CD4-positive, alpha-beta T cell (primary cell): ENCODE measurements around the gene CD300H. TPM values are rescaled to one million over a fixed set of nuclear protein-coding genes. Genes with fewer than 3 reads are reported as not detected.
A peak's percentile ranks its signal among the peaks of the same experiment; 100 is the strongest.
"Not testable (repeated sequence)": the region's sequence is repeated elsewhere in the genome, so short reads cannot be mapped to it uniquely, and the experiment has no call there.

Experiments
- ATAC-seq: fragments of 200-7000 bp; cut with Tn5 transposase; one replicate; pipeline ENCODE4 v1.10.0; 2022; ENCODE audit warnings: mild to moderate bottlenecking; ENCODE audit not compliant: poor library complexity
- CTCF ChIA-PET: fragments of 350-600 bp; sonication (Branson Sonifier 250); formaldehyde crosslinking; loops from one replicate; lab custom pipeline; 2021; ENCODE audit warnings: antibody characterized with exemption, inconsistent platforms; lab: Charles Lee
- POLR2A ChIA-PET: fragments of 350-600 bp; sonication (Branson Sonifier 250); formaldehyde crosslinking; loops from one replicate; lab custom pipeline; 2021; ENCODE audit warnings: antibody characterized with exemption, inconsistent platforms; lab: Charles Lee
- DNase-seq, 14 experiments: peaks; one replicate each; pipeline ENCODE4 v3.0.0-alpha.2; 2013 to 2020; ENCODE audit warnings: mixed read lengths in 2 of 14
- H3K27ac ChIP-seq, 2 donors: one replicate each; pipeline versions ENCODE4 v1.5.1 to v1.7.0; 2013; ENCODE audit warnings: low read length in 2 of 2, low read depth in 1 of 2, mild to moderate bottlenecking in 1 of 2
- H3K27me3 ChIP-seq, 2 experiments: 1 replicate in 1 of 2; 2 replicates in 1 of 2; pipeline versions ENCODE4 v1.6.1 to v1.7.0; 2013; ENCODE audit warnings: low read length in 2 of 2, control low read depth in 1 of 2, mild to moderate bottlenecking in 1 of 2, moderate library complexity in 1 of 2; ENCODE audit not compliant: insufficient read depth in 2 of 2, control insufficient read depth in 1 of 2
- H3K36me3 ChIP-seq: one replicate; pipeline ENCODE4 v1.6.1; 2013; ENCODE audit warnings: low read length, control low read depth; ENCODE audit not compliant: insufficient read depth
- H3K4me1 ChIP-seq: one replicate; pipeline ENCODE4 v1.6.1; 2013; ENCODE audit warnings: low read length, control low read depth; ENCODE audit not compliant: insufficient read depth
- H3K4me3 ChIP-seq: one replicate; pipeline ENCODE4 v1.5.1; 2013; ENCODE audit warnings: mild to moderate bottlenecking, low read length, moderate library complexity
- H3K9me3 ChIP-seq, 2 experiments: 1 replicate in 1 of 2; 2 replicates in 1 of 2; pipeline versions ENCODE4 v1.6.1 to v1.7.0; 2013; ENCODE audit warnings: low read length in 2 of 2, mild to moderate bottlenecking in 2 of 2, control low read depth in 1 of 2, moderate library complexity in 1 of 2; ENCODE audit not compliant: control insufficient read depth in 1 of 2, insufficient read depth in 1 of 2
- H3K27ac Mint-ChIP-seq: one replicate; pipeline ENCODE4 v1.8.0; 2020; ENCODE audit warnings: mixed read lengths
- H3K27me3 Mint-ChIP-seq: one replicate; pipeline ENCODE4 v1.8.0; 2021; ENCODE audit warnings: mixed read lengths
- H3K36me3 Mint-ChIP-seq: one replicate; pipeline ENCODE4 v1.8.0; 2021; ENCODE audit warnings: low read depth, mixed read lengths
- H3K4me1 Mint-ChIP-seq: one replicate; pipeline ENCODE4 v1.8.0; 2021; ENCODE audit warnings: low read depth, mixed read lengths
- H3K4me3 Mint-ChIP-seq: one replicate; pipeline ENCODE4 v1.8.0; 2020; ENCODE audit warnings: mild to moderate bottlenecking, mixed read lengths
- H3K9me3 Mint-ChIP-seq: one replicate; pipeline ENCODE4 v1.8.0; 2020; ENCODE audit warnings: mixed read lengths
- CTCF ChIP-seq: fragments of 200-600 bp; IDR thresholded peaks from one replicate; pipeline ENCODE4 v1.8.0; 2022; ENCODE audit warnings: antibody characterized with exemption, mild to moderate bottlenecking
- intact Hi-C, 2 experiments: fragments of 100-400 bp; cut with DNase I in 1 of 2; cut with micrococcal nuclease in 1 of 2; formaldehyde crosslinking; loops; one replicate each; pipeline versions ENCODE4 v1.15.1 to v1.9.0; 2023 to 2025; cut with DNase I, micrococcal nuclease
- total RNA-seq, 174 experiments: library from RNA in 2 of 174; stranded (reverse) in 2 of 174; gene quantifications; one replicate each; pipeline ENCODE4 v1.2.3 and lab custom pipeline; 2021 to 2026

The CD300H gene
- total RNA-seq, 2 experiments from 2014 or later: not detected

GRCh38 chr17:74520790-74521480, 46.4 kb downstream of the CD300H start:
- peak overlapping the region in 1 of 2 donors; percentile 62 for H3K27ac ChIP-seq
- intact Hi-C loops: no loop called here

GRCh38 chr17:74520016-74520434, 47.3 kb downstream of the CD300H start:
- CTCF ChIA-PET: no interaction called here
- H3K27me3 Mint-ChIP-seq: peaks cover 47% of the 10 kb centered on the region
- H3K27ac Mint-ChIP-seq: no peak overlapping the region
- no peaks in the 10 kb centered on the region for H3K36me3 ChIP-seq
- TF ChIP-seq CTCF: no peak
- H3K9me3 Mint-ChIP-seq: peaks cover 2% of the 10 kb centered on the region
- ATAC-seq (no peak), DNase-seq (peak in 3 of 14 experiments; percentile 25 to 51 (median 43))
- peaks cover 6% of the 10 kb centered on the region for H3K4me1 ChIP-seq
- intact Hi-C loops: no loop called here
- peak overlapping the region in 1 of 2 donors; percentile 4 for H3K27ac ChIP-seq
- no peak overlapping the region for H3K4me3 Mint-ChIP-seq
- POLR2A ChIA-PET: no interaction called here
- no peaks in the 10 kb centered on the region for H3K4me1 Mint-ChIP-seq
- peaks cover 24 to 29% of the 10 kb centered on the region in 2 experiments for H3K27me3 ChIP-seq
- H3K36me3 Mint-ChIP-seq: peaks cover 3% of the 10 kb centered on the region
- H3K9me3 ChIP-seq: peaks cover 0 to 19% of the 10 kb centered on the region in 2 experiments
- H3K4me3 ChIP-seq: no peak overlapping the region

More at GRCh38 chr17:74520790-74521480, 46.4 kb downstream of the CD300H start:
- H3K9me3 ChIP-seq: peaks cover 0 to 19% of the 10 kb centered on the region in 2 experiments
- Mint-ChIP-seq H3K4me3 (no peak overlapping the region), H3K27ac (no peak overlapping the region), H3K27me3 (peaks cover 51% of the 10 kb centered on the region), H3K9me3 (peaks cover 2% of the 10 kb centered on the region), H3K36me3 (peaks cover 3% of the 10 kb centered on the region), H3K4me1 (no peaks in the 10 kb centered on the region)
- H3K4me1 ChIP-seq: peaks cover 6% of the 10 kb centered on the region
- ChIA-PET POLR2A (no interaction called here), CTCF (no interaction called here)
- peak in 2 of 14 experiments; percentile 52 to 66 for DNase-seq
- H3K4me3 ChIP-seq: no peak overlapping the region
- peaks cover 24 to 29% of the 10 kb centered on the region in 2 experiments for H3K27me3 ChIP-seq
- ATAC-seq: no peak
- H3K36me3 ChIP-seq: no peaks in the 10 kb centered on the region
- no peak for TF ChIP-seq CTCF

GRCh38 chr17:74518413-74518981, 48.8 kb downstream of the CD300H start:
- CTCF ChIA-PET, ATAC-seq, H3K27ac ChIP-seq, H3K4me3 ChIP-seq, POLR2A ChIA-PET, H3K4me1 ChIP-seq, intact Hi-C loops, H3K36me3 ChIP-seq, DNase-seq, H3K27ac Mint-ChIP-seq, H3K4me1 Mint-ChIP-seq, H3K4me3 Mint-ChIP-seq: not testable (repeated sequence)
- Histone ChIP-seq H3K9me3 (peaks cover 0 to 17% of the 10 kb centered on the region in 2 experiments), H3K27me3 (peaks cover 24 to 27% of the 10 kb centered on the region in 2 experiments)
- peaks cover 11% of the 10 kb centered on the region for H3K9me3 Mint-ChIP-seq
- H3K36me3 Mint-ChIP-seq: peaks cover 13% of the 10 kb centered on the region
- H3K27me3 Mint-ChIP-seq: peaks cover 49% of the 10 kb centered on the region
